Measurements from ENCODE around the gene GOLGA6C. TPM values are rescaled to one million over a fixed set of nuclear protein-coding genes. Genes with fewer than 3 reads are reported as not detected.

GOLGA6C gene
- total RNA-seq, 2 experiments from 2014 or later: not detected

GRCh38 chr15:75229191-75230015 lies 28.7 kb upstream of the GOLGA6C start:
- POLR2A ChIA-PET: no interaction called here
- intact Hi-C loops (cut with DNase I, micrococcal nuclease): loop anchor here in 1 of 2 experiments (5.0 kb wide), 1 partner anchor 83 kb away; no protein-coding TSS in a partner anchor
- Mint-ChIP-seq H3K4me1 (no peaks in the 10 kb centered on the region), H3K36me3 (ENCODE audit: low read depth) (no peaks in the 10 kb centered on the region), H3K4me3 (no peak overlapping the region), H3K27me3 (peaks cover 11% of the 10 kb centered on the region), H3K9me3 (ENCODE audit: low read depth) (no peaks in the 10 kb centered on the region), H3K27ac (no peak overlapping the region)
- no peak for ATAC-seq
- CTCF ChIA-PET: no interaction called here
- DNase-seq: no peak

- ChIA-PET POLR2A (interaction anchor here (0.6 kb wide), 1 partner anchor 138 kb away, joined by 3 read pairs; no protein-coding TSS in a partner anchor), CTCF (no interaction called here)
- Mint-ChIP-seq H3K4me3 (no peak overlapping the region), H3K27me3 (peaks cover 11% of the 10 kb centered on the region), H3K27ac (no peak overlapping the region), H3K9me3 (ENCODE audit: low read depth) (no peaks in the 10 kb centered on the region), H3K4me1 (no peaks in the 10 kb centered on the region), H3K36me3 (ENCODE audit: low read depth) (no peaks in the 10 kb centered on the region)
- DNase-seq: no peak
- intact Hi-C loops (cut with DNase I, micrococcal nuclease): loop anchor here in 1 of 2 experiments (5.0 kb wide), 1 partner anchor 82 kb away; no protein-coding TSS in a partner anchor
- ATAC-seq: no peak
Measured at GRCh38 chr15:75230016-75230343, 28.2 kb upstream of the GOLGA6C start.

DNA sequence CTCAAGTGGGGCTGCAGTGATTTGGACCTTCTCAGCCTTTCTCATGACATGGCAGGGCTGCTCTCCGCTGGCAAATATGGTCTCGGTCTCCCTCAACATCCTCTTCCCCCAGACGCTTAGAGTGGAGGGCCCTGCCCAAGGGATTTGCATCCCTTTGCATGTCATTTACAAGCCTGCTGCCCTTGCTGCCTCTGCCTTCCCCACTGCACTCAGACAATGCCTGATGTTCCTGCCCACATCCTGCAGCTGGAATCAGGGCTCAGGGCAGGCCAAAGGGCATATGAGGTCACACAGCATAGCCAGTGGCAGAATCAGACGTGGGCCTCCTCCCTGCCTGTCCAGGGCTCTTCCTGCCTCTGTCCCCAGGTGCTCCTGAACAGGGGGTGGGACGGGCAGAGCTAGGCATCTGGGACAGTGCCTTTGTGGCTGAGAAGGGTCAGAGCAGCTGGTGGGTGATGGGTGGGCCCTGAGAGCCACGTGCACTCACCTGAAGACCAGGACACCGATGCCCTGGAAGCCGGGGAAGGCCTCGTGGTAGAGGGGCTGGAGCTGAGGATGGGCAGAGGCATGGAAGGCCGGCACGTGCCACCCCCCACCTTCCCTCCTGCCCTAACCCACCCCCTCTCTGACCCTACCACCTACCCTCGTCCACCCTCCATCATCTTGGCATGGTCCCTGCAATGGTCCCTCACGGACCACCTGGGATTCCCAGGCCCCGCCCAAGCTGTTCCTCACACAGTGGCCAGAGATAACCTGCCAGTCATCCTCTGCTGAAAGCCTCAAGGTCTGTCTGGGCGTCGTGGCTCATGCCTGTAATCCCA lies 27.4 kb upstream of the GOLGA6C start:
- ChIA-PET CTCF (no interaction called here), POLR2A (interaction anchor here (0.6 kb wide), 1 partner anchor 139 kb away, joined by 3 read pairs; no protein-coding TSS in a partner anchor)
- Mint-ChIP-seq H3K36me3 (ENCODE audit: low read depth) (no peaks in the 10 kb centered on the region), H3K4me3 (no peak overlapping the region), H3K27ac (no peak overlapping the region), H3K9me3 (ENCODE audit: low read depth) (no peaks in the 10 kb centered on the region), H3K27me3 (peaks cover 11% of the 10 kb centered on the region), H3K4me1 (no peaks in the 10 kb centered on the region)
- intact Hi-C loops (cut with DNase I, micrococcal nuclease): loop anchor here in 1 of 2 experiments (5.0 kb wide), 1 partner anchor 82 kb away; no protein-coding TSS in a partner anchor
- DNase-seq (no peak), ATAC-seq (no peak)

DNA sequence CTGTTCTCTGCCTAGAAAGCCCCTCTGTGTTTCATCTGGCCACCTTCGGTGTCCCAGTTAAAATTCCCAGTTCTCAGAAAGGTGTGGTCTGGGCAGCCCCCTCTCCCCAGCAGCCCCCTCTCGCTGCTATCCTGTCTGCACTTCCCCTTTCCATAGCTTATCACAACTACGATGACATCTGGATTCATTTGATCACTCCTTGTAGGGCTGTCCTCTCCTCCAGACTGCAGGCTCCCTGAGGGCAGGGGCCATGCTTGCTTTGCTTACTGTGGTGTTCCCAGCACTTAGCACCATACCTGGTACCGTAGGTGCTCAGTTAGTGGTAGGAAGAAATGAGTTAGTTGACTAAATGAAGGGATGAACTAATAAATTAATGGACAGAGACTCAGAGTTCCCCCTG lies 26.3 kb upstream of the GOLGA6C start:
- CTCF ChIA-PET: no interaction called here
- Mint-ChIP-seq H3K9me3 (ENCODE audit: low read depth) (no peaks in the 10 kb centered on the region), H3K36me3 (ENCODE audit: low read depth) (no peaks in the 10 kb centered on the region), H3K4me3 (no peak overlapping the region), H3K27ac (no peak overlapping the region), H3K4me1 (no peaks in the 10 kb centered on the region), H3K27me3 (peaks cover 11% of the 10 kb centered on the region)
- intact Hi-C loops (cut with DNase I, micrococcal nuclease): loop anchor here in 1 of 2 experiments (5.0 kb wide), 1 partner anchor 80 kb away; no protein-coding TSS in a partner anchor
- no peak for ATAC-seq
- POLR2A ChIA-PET: no interaction called here
- no peak for DNase-seq

DNA sequence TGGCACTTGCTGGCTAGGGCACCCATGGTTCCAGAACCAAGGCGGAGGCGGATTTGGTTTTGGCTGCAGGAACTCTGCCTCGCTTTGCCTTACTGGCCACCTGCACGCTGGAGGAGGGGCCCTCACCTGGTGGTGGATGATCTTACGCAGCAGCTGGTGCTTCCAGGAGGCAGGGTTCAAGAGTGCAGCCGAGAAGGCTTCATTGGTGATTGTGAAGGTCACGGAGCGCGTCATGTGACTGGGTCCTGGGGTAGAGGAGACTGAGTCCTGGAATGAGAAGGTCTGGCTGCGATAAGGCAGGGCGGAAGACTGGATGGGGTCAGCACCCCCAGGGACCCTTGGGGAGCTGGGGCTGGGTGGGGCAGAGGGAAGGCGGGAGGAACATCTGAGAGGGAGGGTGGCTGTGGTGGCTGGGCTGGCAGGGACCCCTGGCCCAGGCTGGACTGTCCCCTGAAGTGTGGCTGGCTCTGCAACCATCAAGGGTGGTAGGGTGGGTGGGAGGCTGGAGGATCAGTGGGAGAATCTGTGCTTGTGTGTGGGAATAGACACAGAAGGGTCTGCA lies 25.8 kb upstream of the GOLGA6C start:
- no peak for ATAC-seq
- H3K9me3 Mint-ChIP-seq (ENCODE audit: low read depth): no peaks in the 10 kb centered on the region

GRCh38 chr15:75232826-75233503 lies 25.2 kb upstream of the GOLGA6C start:
- ATAC-seq (no peak), DNase-seq (no peak)
- Mint-ChIP-seq H3K4me1 (no peaks in the 10 kb centered on the region), H3K27ac (no peak overlapping the region), H3K36me3 (ENCODE audit: low read depth) (no peaks in the 10 kb centered on the region), H3K9me3 (ENCODE audit: low read depth) (no peaks in the 10 kb centered on the region), H3K27me3 (peaks cover 11% of the 10 kb centered on the region), H3K4me3 (no peak overlapping the region)
- intact Hi-C loops (cut with DNase I, micrococcal nuclease): loop anchor here in 1 of 2 experiments (5.0 kb wide), 1 partner anchor 79 kb away; no protein-coding TSS in a partner anchor
- CTCF ChIA-PET: interaction anchor here (0.6 kb wide), 1 partner anchor 135 kb away, joined by 3 read pairs; no protein-coding TSS in a partner anchor
- POLR2A ChIA-PET: no interaction called here

More for the DNA sequence above, 25.8 kb upstream of the GOLGA6C start:
- CTCF ChIA-PET: interaction anchor here (0.6 kb wide), 1 partner anchor 134 kb away, joined by 3 read pairs; no protein-coding TSS in a partner anchor
- H3K36me3 Mint-ChIP-seq (ENCODE audit: low read depth): no peaks in the 10 kb centered on the region
- POLR2A ChIA-PET: no interaction called here
- intact Hi-C loops (cut with DNase I, micrococcal nuclease): loop anchor here in 1 of 2 experiments (5.0 kb wide), 1 partner anchor 80 kb away; no protein-coding TSS in a partner anchor
- H3K27ac Mint-ChIP-seq: no peak overlapping the region
- peaks cover 11% of the 10 kb centered on the region for H3K27me3 Mint-ChIP-seq
- no peaks in the 10 kb centered on the region for H3K4me1 Mint-ChIP-seq
- no peak for DNase-seq
- no peak overlapping the region for H3K4me3 Mint-ChIP-seq

- ChIA-PET CTCF (interaction anchor here (0.9 to 1.0 kb wide), 2 partner anchors 9 to 189 kb away, joined by 3 read pairs; no protein-coding TSS in a partner anchor), POLR2A (no interaction called here)
- ATAC-seq: no peak
- Mint-ChIP-seq H3K4me3 (no peak overlapping the region), H3K9me3 (ENCODE audit: low read depth) (no peaks in the 10 kb centered on the region), H3K27ac (no peak overlapping the region), H3K4me1 (no peaks in the 10 kb centered on the region), H3K36me3 (ENCODE audit: low read depth) (no peaks in the 10 kb centered on the region), H3K27me3 (peaks cover 11% of the 10 kb centered on the region)
- DNase-seq: no peak
- intact Hi-C loops (cut with DNase I, micrococcal nuclease): loop anchor here in 1 of 2 experiments (5.0 kb wide), 1 partner anchor 79 kb away; no protein-coding TSS in a partner anchor
Measured at GRCh38 chr15:75233504-75234190, 24.5 kb upstream of the GOLGA6C start.

DNA sequence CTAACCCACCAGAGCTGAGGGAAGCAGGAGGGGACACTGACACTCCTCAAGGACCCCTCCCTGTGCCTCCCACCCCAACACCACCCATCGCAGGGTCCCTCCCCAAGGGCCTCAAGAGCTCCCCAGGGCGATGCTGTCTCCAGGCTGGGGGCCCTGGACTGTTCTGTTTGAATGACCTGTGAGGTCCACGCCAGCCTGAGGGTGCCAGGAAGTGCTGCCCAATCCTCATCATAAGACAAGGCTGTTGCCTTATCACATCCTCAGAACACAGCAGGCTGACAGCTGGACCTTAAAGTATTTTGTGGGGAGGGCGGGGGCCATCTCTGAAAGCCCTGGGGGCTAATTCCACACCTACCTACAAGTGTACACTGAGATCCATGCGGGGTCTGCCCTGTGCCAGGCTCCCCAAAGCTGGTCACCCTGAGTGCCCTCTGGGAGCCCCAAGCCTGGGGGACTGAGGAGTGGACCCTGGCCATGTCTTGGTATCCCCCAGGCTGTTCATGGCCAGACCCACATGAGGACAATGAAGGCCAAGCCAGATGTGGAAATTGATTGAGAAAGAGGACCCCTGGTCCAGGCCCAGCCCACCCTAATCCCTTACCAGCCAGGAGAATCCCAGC lies 23.8 kb upstream of the GOLGA6C start:
- Mint-ChIP-seq H3K4me1 (no peaks in the 10 kb centered on the region), H3K4me3 (no peak overlapping the region), H3K36me3 (ENCODE audit: low read depth) (no peaks in the 10 kb centered on the region), H3K9me3 (ENCODE audit: low read depth) (no peaks in the 10 kb centered on the region), H3K27ac (no peak overlapping the region), H3K27me3 (peaks cover 11% of the 10 kb centered on the region)
- ChIA-PET POLR2A (no interaction called here), CTCF (interaction anchor here (0.5 to 1.0 kb wide), 3 partner anchors 9 to 190 kb away, joined by 3 read pairs; no protein-coding TSS in a partner anchor)
- DNase-seq (no peak), ATAC-seq (no peak)
- intact Hi-C loops (cut with DNase I, micrococcal nuclease): loop anchor here in 1 of 2 experiments (5.0 kb wide), 1 partner anchor 78 kb away; no protein-coding TSS in a partner anchor

DNA sequence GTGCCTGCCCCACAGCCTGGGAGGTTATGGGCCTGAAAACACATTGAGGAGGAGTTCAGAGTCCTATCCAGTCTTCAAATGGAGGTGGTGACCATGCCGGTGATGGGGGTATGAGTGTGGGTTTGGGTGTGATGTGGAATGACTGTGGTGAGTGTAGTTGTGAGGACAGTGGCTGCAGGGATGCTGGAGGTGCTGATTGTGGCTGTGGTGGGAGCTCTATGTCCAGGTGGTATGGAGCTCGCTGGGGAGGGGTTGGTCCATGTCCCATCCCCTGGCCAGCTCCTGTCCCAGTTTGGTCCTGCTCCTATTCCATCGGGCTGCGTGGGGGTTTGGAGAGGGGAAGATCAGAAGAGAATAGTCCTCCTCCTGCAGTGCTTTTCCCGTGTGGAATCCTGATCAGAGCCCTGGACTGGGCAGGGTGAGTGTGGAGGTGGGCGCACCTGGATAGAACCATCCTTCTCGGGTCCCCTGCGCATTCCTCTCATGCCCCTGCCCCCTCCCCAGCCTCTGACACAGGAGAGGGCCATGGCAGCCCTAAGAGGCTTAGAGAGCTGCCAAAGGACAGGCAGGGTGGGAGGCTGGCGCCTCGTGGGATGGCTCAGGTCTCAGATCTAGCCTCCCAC lies 23.0 kb upstream of the GOLGA6C start:
- H3K36me3 Mint-ChIP-seq (ENCODE audit: low read depth): no peaks in the 10 kb centered on the region
- ATAC-seq (no peak), DNase-seq (no peak)
- H3K27me3 Mint-ChIP-seq: peaks cover 11% of the 10 kb centered on the region
- H3K27ac Mint-ChIP-seq: no peak overlapping the region
- H3K4me1 Mint-ChIP-seq: peaks cover 3% of the 10 kb centered on the region
- intact Hi-C loops (cut with DNase I, micrococcal nuclease): no loop called here
- H3K4me3 Mint-ChIP-seq: no peak overlapping the region
- POLR2A ChIA-PET: no interaction called here
- CTCF ChIA-PET: no interaction called here
- H3K9me3 Mint-ChIP-seq (ENCODE audit: low read depth): no peaks in the 10 kb centered on the region
